Measurements from ENCODE around the gene SLC46A1. TPM values are rescaled to one million over a fixed set of nuclear protein-coding genes. Genes with fewer than 3 reads are reported as not detected.

Gene SLC46A1
- total and polyA plus RNA-seq, 10 of the 15 experiments (the other 5 are each of a cell fraction or from before 2014, with no cell fraction given) = 1.7 to 6.9 (median 4.0) TPM

GRCh38 chr17:28404461-28404811, 1.6 kb downstream of the SLC46A1 start:
- Histone ChIP-seq H3K4me1 (ENCODE audit: control insufficient read depth, insufficient read depth, low read length) (peaks cover 3% of the 10 kb centered on the region), H3K36me3 (ENCODE audit: control insufficient read depth in 2 of 2, insufficient read depth in 2 of 2, low read length in 1 of 2) (no peaks in the 10 kb centered on the region), H3K9ac (ENCODE audit: control insufficient read depth, insufficient read depth, low read length) (no peak overlapping the region), H2AFZ (ENCODE audit: control insufficient read depth, low read depth, low read length) (no peak overlapping the region), H3K79me2 (ENCODE audit: control insufficient read depth, insufficient read depth, low read length) (no peaks in the 10 kb centered on the region), H4K20me1 (ENCODE audit: control insufficient read depth, insufficient read depth) (no peaks in the 10 kb centered on the region), H3K27ac (ENCODE audit: control insufficient read depth, insufficient read depth) (no peak overlapping the region), H3K9me3 (replicated peaks; ENCODE audit: control insufficient read depth, insufficient read depth, low read length) (no peaks in the 10 kb centered on the region), H3K27me3 (replicated peaks in 1 of 2; ENCODE audit: control insufficient read depth in 2 of 2, insufficient read depth in 2 of 2, low read length in 1 of 2) (no peaks in the 10 kb centered on the region), H3K4me3 (no peak overlapping the region), H3K4me2 (ENCODE audit: control insufficient read depth, insufficient read depth) (no peak overlapping the region)
- SMC1A ChIA-PET (ENCODE audit: uncharacterized antibody, unreplicated experiment) = interaction anchor here (1.2 kb wide), 1 partner anchor 12 kb away, joined by 3 read pairs; no protein-coding TSS in a partner anchor
- no peak for TF ChIP-seq KAT2A (conservative IDR thresholded peaks at IDR 0.05; ENCODE audit: control insufficient read depth, low read depth, low read length)
- no peak for TF ChIP-seq ZNF217 (IDR thresholded peaks at IDR 0.05)
- TF ChIP-seq USF2 (IDR thresholded peaks at IDR 0.05; ENCODE audit: borderline replicate concordance, low read depth, low read length) = no peak
- TF ChIP-seq WRNIP1 (IDR thresholded peaks at IDR 0.05; ENCODE audit: borderline replicate concordance, low read depth, low read length) = no peak
- TF ChIP-seq STAT1 (conservative IDR thresholded peaks at IDR 0.05) = no peak
- no peak for TF ChIP-seq ZBTB4 (CRISPR knock-in tag; IDR thresholded peaks at IDR 0.05)
- no peak for TF ChIP-seq IKZF2 (IDR thresholded peaks at IDR 0.05)
- no peak for TF ChIP-seq EP300 (IDR thresholded peaks at IDR 0.05; ENCODE audit: borderline replicate concordance in 1 of 2, control insufficient read depth in 1 of 2, low read depth in 2 of 2, low read length in 2 of 2)
- TF ChIP-seq REST (IDR thresholded peaks at IDR 0.05; ENCODE audit: low read depth, low read length) = no peak
- TF ChIP-seq SKIL (IDR thresholded peaks at IDR 0.05; ENCODE audit: low read depth, poor library complexity, severe bottlenecking) = no peak
- 94% methylated on average over 5 of the region's 5 CpGs for WGBS (ENCODE audit: insufficient coverage, insufficient replicate concordance, low lambda C conversion rate, missing lambda C conversion rate)
- POLR2A ChIA-PET = interaction anchor here (0.6 to 1.1 kb wide), 2 partner anchors 22 to 99 kb away, joined by 3 to 5 read pairs; no protein-coding TSS in a partner anchor
- intact Hi-C loops (cut with micrococcal nuclease; ENCODE audit: unreplicated experiment) (no loop called here), in situ Hi-C loops (cut with MboI) (no loop called here)
- no peak for DNase-seq (ENCODE audit: low read depth, low spot score)
- ATAC-seq = no peak
- RAD21 ChIA-PET (ENCODE audit: unreplicated experiment) = no interaction called here
- FAIRE-seq = no peak
- TSS peak; percentile 52 for BruUV-seq (replicated peaks)
- CTCF ChIA-PET = interaction anchor here (0.5 to 4.0 kb wide), 2 partner anchors 11 to 18 kb away, joined by 3 to 19 read pairs; no protein-coding TSS in a partner anchor
